ENCODE data around the gene ERGIC1.

- TF ChIP-seq, protein P1, sequence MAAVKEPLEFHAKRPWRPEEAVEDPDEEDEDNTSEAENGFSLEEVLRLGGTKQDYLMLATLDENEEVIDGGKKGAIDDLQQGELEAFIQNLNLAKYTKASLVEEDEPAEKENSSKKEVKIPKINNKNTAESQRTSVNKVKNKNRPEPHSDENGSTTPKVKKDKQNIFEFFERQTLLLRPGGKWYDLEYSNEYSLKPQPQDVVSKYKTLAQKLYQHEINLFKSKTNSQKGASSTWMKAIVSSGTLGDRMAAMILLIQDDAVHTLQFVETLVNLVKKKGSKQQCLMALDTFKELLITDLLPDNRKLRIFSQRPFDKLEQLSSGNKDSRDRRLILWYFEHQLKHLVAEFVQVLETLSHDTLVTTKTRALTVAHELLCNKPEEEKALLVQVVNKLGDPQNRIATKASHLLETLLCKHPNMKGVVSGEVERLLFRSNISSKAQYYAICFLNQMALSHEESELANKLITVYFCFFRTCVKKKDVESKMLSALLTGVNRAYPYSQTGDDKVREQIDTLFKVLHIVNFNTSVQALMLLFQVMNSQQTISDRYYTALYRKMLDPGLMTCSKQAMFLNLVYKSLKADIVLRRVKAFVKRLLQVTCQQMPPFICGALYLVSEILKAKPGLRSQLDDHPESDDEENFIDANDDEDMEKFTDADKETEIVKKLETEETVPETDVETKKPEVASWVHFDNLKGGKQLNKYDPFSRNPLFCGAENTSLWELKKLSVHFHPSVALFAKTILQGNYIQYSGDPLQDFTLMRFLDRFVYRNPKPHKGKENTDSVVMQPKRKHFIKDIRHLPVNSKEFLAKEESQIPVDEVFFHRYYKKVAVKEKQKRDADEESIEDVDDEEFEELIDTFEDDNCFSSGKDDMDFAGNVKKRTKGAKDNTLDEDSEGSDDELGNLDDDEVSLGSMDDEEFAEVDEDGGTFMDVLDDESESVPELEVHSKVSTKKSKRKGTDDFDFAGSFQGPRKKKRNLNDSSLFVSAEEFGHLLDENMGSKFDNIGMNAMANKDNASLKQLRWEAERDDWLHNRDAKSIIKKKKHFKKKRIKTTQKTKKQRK (IDR thresholded peaks at IDR 0.05; ENCODE audit: low read depth, low read length): no peak
- TF ChIP-seq EP300 (IDR thresholded peaks at IDR 0.05; ENCODE audit: borderline replicate concordance in 1 of 2, control insufficient read depth in 1 of 2, low read depth in 2 of 2, low read length in 2 of 2) (no peak), SPI1 (IDR thresholded peaks at IDR 0.05; ENCODE audit: borderline replicate concordance, insufficient read depth, low read depth, low read length) (no peak), CBX3 (IDR thresholded peaks at IDR 0.05; ENCODE audit: borderline replicate concordance, low read depth) (no peak), CTCF (IDR thresholded peaks at IDR 0.05 in 2 of 3, conservative IDR thresholded peaks at IDR 0.05 in 1 of 3; ENCODE audit: control insufficient read depth in 2 of 3, extremely low read depth in 1 of 3, insufficient read depth in 1 of 3, low read depth in 3 of 3, low read length in 3 of 3) (no peak), HDAC2 (IDR thresholded peaks at IDR 0.05) (no peak), POLR2AphosphoS5 (IDR thresholded peaks at IDR 0.05; ENCODE audit: low read length) (no peak)
- TF ChIP-seq, protein P2, sequence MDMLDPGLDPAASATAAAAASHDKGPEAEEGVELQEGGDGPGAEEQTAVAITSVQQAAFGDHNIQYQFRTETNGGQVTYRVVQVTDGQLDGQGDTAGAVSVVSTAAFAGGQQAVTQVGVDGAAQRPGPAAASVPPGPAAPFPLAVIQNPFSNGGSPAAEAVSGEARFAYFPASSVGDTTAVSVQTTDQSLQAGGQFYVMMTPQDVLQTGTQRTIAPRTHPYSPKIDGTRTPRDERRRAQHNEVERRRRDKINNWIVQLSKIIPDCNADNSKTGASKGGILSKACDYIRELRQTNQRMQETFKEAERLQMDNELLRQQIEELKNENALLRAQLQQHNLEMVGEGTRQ (IDR thresholded peaks at IDR 0.05; ENCODE audit: borderline replicate concordance, low read depth, low read length): no peak
Measured at GRCh38 chr5:172940268-172941066, 106.4 kb downstream of the ERGIC1 start.
